HG03432 (cell line): ENCODE data around the gene KIF25.
"Not testable (repeated sequence)": the region's sequence is repeated elsewhere in the genome, so short reads cannot be mapped to it uniquely, and the experiment has no call there.

Experiments used
- ATAC-seq: cut with Tn5 transposase; IDR thresholded peaks from one replicate; pipeline ENCODE4 v1.9.1; 2021; ENCODE audit warnings: mild to moderate bottlenecking, moderate library complexity; ENCODE audit not compliant: unreplicated experiment

Gene KIF25

DNA sequence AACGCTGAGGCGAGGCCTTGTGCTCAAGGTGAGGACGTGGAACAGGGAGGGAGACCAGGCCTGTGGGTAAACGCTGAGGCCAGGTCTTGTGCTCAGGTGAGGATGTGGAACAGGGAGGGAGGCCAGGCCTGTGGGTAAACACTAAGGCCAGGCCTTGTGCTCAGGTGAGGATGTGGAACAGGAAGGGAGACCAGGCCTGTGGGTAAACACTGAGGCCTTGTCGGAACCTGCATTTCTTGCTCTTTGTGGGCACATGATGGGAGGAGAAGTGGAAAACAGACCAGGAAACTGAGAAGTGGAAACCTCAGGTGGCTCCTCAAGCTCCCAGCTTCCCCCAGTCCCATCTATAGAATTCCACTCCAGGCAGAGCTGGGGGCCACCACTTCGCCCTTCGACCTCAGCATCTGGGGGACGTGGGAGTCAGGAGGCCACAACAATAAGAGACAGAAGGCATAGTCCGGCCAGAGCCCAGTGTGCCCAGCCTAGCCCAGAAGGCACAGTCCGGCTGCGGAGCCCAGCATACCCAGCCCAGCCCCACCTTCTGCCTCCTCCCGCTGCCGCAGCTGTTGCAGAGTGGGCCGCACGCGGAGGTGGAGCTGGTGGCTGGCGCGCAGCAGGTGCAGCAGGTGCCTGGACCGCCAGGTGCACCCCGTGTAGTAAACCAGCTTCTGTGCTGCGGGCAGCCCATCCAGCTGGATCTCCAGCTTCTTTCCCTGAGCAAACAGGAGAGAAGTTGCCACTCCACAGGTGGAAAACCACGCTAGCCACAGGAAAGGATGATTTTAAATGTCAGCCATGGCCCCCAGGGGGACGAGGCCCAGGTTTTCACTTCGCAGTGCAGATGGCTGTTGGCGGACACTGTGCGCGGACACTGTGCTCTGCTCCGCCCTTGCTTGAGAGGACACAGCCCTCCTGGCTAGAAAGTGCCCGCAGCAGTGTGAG, 64.1 kb downstream of the KIF25 start:
- ATAC-seq = no peak

- no peak for ATAC-seq
Observed at GRCh38 chr6:168062346-168063289, 65.1 kb downstream of the KIF25 start.

DNA sequence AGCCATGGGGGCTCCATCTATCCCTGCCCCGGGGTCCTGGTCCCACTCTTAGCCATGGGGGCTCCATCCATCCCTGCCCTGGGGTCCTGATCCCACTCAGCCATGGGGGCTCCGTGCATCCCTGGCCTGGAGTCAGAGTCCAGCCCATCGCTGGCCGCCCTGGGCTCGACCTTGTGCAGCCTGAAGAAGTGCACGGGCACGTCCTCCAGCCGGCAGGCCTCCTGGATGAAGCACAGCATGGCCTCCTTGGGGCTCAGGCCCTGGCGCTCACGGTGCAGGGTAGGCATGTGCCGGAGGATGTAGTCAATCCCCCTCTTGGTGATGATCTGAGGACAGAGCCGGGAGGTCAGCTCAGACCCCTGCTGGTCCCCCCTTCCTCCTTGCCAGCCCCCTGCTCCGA, 66.0 kb downstream of the KIF25 start:
- no peak for ATAC-seq

DNA sequence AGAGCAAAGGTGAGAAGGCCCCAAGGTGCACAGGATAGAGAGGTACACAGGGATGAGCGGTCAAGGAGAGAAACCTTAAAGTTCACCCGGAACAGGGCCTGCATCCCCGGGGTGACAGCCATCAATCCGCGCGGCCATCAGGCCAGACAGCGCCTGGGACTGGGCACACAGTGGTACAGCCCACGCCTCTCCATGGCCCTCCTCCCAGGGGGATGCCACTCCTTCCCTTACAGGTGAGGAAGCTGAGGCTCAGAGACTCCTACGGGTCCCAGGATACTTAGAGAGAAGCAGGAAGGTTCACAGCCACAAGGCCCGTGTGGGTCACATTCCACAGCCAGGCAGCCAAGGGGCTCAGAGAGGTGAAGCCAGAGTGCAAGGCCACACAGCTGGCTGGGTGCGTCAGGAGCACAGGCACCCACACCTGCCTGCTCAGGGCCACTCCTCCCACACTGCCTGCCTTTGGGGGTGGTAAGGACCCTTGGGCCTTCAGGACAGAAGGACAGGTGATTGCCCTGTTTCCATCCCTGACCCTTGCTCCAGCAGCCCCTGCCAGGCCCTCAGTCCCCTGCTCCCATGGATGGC, 66.8 kb downstream of the KIF25 start:
- ATAC-seq = no peak

DNA sequence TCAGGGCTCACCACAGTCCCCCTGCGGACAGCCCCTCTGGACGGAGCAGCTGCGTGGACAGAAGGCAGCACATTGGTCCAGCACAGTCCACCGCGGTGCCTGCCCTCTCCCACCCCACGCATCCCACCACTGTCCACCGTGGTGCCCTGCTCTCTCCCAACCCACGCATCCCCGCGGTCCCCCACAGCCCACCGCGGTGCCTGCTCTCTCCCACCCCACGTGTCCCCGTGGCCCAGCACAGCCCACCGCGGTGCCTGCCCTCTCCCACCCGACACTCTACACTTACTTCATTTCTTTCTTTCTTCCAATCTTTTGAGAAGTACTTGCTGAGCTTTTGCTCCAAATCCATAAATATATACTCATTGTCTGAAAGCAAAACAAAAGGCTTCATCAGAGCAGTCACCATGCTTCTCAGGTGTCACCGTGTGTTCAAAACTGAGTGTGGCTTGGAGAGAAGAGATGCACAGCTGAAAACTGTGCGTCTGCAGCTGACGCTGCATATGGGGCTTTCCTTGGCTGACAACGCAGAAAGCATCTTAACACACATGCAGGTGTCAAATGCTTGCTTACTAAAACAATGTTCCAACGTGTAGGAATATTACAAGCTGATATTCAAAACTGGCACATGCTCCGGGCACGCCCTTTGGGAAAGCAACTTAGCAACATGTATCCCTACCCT, 69.7 kb downstream of the KIF25 start:
- no peak for ATAC-seq

DNA sequence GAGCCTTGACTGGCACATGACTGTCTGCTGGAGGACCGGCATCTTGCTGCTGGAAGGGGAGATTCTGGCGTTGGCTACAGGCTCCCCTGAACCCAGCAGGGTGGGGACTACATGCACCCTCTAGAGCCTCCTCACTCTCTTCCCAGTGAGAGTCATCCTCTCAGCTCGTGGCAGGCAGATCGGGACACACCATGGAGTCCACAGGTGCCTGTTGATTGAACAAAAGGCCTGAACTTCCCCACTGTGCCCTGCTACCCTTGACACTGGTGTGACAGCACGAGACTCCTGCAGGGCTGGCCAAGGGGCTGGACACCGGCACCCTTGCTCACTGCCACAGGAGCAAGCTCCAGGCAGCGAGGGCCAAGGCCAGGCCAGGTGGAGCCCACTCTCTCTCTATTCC, 73.3 kb downstream of the KIF25 start:
- no peak for ATAC-seq

DNA sequence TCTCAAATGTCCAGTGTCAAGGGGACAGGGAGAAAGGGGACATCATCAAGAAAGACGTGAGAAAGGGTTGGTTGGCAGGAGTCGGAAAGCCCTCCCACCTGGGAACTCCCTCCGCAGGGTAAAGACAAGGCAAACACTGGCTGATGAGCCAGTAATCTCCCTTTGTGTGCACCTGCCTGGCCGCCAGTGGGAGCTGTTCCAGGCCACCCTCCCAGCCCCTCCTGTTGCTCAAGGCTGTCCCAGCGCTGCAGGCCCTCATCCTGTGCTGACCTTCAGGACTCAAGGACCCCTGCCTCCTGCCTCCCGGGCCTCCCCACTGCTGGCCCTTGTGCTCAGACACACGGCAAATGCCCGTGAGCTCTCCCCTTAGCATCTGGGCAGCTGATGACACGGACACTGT, 74.1 kb downstream of the KIF25 start:
- no peak for ATAC-seq

GRCh38 chr6:168072261-168072660, 74.8 kb downstream of the KIF25 start:
- ATAC-seq = no peak

- no peak for ATAC-seq
Observed at GRCh38 chr6:168072730-168073129, 75.3 kb downstream of the KIF25 start.

DNA sequence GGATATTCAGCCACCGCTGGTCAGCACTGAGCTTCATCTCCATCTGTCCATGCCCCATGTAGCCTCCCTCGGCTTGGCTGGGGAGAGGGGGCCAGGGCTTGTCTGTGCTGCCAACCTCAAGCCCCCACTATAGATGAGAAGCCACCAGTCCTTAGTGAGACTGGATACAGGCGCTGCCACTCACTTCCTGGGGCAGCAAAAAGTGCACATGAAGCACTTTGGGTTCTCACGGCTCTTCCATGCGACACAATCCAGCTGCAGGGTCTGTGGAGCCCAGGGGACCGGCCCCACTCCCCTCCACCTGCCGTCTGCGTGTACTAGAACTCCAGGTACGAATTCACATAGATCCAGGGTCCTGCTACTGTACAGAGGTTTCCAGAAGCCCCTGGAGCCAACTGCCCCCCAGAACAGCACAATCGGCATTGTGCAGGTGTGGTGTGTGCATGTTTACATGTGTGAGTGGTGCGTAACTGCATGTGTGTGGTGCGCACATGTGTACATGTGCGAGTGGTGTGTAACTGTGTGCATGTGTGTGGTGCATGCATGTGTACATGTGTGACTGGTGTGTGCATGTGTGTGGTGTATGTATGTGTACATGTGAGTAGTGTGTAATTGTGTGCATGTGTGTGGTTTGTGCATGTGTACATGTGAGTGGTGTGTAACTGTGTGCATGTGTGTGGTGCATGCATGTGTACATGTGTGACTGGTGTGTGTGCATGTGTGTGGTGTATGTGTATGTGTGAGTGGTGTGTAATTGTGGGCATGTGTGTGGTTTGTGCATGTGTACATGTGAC, 76.7 kb downstream of the KIF25 start:
- ATAC-seq = no peak

DNA sequence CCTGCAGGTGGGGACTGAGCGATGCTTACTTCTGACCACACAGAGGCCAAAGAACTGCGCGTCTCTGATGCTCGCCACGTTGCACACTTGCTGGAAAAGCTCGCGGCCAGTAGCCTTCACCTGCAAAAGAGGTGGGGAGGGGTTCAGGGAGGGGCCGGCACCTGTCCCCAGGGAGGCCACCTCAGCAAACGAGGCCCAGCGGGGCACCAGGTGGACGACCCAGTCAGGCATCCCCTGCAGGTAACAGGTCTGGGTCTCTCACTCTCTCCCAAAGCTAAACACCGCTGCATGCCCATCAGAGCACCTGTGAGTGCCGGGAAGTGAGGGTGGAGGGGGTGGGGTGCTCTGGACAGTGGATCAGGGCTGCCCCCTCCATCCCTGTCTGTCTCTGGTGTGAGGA, 77.7 kb downstream of the KIF25 start:
- ATAC-seq = no peak

DNA sequence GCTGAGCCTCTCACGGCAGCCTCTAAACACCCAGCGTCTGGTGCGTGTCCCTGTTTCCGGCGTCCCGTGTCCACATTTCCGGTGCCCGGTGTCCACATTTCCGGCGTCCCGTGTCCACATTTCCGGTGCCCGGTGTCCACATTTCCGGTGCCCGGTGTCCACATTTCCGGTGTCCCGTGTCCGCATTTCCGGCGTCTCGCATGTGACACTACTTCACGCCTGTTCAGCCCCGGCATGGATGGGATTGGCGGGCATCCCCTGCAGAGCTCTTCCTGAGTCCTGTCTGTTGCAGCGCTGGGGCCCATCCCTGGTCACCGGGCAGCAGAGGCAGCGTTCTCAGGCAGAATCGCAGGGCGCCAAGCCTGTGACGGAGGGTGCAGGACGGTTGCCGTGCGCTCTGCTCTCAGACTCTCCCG, 78.3 kb downstream of the KIF25 start:
- no peak for ATAC-seq

DNA sequence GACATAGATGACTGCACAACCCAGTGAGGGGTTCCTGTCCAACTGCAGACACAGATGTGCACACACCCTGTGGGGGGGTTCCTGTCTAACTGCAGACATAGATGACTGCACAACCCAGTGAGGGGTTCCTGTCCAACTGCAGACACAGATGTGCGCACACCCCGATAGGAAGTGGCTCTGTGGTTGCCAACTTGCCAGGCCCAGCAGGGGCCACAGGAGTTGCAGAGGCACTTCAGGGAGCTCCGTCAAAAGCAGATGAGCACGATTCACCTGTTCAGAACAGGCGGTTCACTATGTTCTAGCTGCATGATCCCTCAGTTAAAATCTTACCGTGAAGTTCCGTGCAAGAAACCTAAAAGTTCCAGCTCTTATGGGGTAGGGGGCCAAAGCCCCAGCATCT, 79.9 kb downstream of the KIF25 start:
- not testable (repeated sequence) for ATAC-seq

GRCh38 chr6:168078175-168078942, 80.9 kb downstream of the KIF25 start:
- ATAC-seq = no peak

GRCh38 chr6:168078943-168079405, 81.5 kb downstream of the KIF25 start, which contains the start of gene FRMD1:
Gene FRMD1 (minus strand): TSS chr6:168079212. CDS start chr6:168079094, 118 bp downstream.
- no peak for ATAC-seq

DNA sequence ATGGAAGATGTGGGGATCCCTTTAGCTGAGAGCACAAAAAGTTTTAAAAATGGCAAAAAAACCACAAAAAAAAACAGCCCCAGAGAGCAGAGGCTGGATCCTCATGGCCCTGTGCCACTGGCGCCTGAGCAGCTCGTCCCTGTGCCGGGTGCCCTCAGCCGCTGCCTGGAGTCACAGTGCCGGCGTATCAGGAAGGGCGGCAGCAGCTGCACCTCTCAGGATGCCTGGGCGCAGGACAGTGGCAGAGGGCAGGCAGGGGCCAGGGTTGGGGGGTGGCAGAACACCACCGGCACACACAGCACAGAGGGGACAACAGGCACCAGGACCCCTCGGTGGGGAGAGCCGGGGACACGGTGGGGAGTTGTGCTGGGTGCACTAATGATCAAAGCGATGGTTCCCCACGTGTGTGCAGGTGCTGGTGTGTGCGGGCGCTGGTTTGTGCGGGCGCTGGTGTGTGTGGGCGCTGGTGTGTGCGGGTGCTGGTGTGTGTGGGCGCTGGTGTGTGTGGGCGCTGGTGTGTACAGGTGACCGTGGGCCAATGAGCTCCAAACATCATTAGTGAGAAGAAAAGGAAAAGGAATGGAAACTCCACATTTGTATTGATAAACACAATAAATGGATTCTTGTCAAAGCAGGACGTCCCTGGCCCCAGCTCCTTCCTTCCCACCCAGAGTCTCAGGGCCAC, 83.1 kb downstream of the KIF25 start:
- no peak for ATAC-seq

- ATAC-seq = no peak
Observed at GRCh38 chr6:168081858-168082546, 84.5 kb downstream of the KIF25 start.
